ENCODE data around the gene RERE. TPM values are rescaled to one million over a fixed set of nuclear protein-coding genes. Genes with fewer than 3 reads are reported as not detected.

Gene RERE
- total and polyA plus RNA-seq, 2 experiments from 2014 or later = 148 to 170 TPM

DNA sequence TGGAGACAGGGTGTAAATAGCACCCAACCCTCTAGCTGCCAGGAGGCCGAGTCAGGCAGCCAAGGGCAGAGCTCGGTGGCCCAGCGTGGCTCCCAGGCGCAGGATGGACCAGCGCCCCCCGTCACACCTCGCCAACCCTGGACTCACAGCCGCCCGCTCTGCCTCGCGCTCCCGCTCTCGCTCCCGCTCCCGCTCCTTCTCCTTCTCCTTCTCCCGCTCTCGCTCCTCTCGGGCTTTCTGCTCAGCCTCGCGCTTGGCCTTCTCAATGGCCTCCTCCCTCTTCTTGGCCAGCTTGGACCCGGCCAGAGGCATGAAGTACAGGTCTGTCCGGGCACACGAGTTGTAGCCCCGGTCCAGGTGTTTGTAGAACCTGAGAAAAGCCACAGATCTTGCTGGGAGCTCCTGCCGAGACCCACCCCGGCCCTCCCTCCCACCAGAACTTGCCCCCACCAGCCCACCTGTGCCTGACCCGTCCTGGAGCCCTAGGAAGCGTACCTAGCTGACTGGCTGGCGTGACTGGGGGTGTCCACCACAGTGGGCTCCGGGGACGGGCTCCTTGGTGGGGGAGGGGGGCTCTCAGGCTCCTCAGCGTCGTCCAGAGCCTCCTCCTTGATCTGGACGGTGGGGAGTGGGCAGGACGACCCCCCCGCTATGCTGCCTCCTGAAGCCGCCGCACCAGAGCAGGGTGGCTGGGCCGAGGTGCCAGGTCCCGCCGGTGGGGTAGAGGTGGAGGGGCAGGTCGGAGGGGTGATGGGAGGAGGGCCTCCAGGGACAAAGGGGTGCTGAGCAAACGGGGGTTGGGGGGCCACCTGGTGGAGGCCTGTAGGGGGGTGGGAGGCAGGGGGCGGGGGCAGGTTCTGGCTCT is 457.6 kb downstream of the RERE start:
- H3K4me3 ChIP-seq = no peak overlapping the region
- ATAC-seq (no peak), DNase-seq (ENCODE audit: low spot score) (no peak)
- TF ChIP-seq, protein P1, sequence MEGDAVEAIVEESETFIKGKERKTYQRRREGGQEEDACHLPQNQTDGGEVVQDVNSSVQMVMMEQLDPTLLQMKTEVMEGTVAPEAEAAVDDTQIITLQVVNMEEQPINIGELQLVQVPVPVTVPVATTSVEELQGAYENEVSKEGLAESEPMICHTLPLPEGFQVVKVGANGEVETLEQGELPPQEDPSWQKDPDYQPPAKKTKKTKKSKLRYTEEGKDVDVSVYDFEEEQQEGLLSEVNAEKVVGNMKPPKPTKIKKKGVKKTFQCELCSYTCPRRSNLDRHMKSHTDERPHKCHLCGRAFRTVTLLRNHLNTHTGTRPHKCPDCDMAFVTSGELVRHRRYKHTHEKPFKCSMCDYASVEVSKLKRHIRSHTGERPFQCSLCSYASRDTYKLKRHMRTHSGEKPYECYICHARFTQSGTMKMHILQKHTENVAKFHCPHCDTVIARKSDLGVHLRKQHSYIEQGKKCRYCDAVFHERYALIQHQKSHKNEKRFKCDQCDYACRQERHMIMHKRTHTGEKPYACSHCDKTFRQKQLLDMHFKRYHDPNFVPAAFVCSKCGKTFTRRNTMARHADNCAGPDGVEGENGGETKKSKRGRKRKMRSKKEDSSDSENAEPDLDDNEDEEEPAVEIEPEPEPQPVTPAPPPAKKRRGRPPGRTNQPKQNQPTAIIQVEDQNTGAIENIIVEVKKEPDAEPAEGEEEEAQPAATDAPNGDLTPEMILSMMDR (conservative IDR thresholded peaks at IDR 0.05; ENCODE audit: low read depth in 2 of 2) = no peak
- TF ChIP-seq JUNB (IDR thresholded peaks at IDR 0.05; ENCODE audit: unreplicated experiment) (no peak), ZNF331 (CRISPR knock-in tag; IDR thresholded peaks at IDR 0.05; ENCODE audit: low read depth) (no peak), ZNF462 (CRISPR knock-in tag; IDR thresholded peaks at IDR 0.05) (no peak)
- TF ChIP-seq, protein P2, sequence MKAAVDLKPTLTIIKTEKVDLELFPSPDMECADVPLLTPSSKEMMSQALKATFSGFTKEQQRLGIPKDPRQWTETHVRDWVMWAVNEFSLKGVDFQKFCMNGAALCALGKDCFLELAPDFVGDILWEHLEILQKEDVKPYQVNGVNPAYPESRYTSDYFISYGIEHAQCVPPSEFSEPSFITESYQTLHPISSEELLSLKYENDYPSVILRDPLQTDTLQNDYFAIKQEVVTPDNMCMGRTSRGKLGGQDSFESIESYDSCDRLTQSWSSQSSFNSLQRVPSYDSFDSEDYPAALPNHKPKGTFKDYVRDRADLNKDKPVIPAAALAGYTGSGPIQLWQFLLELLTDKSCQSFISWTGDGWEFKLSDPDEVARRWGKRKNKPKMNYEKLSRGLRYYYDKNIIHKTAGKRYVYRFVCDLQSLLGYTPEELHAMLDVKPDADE (IDR thresholded peaks at IDR 0.05) = no peak
- no peaks in the 10 kb centered on the region for H3K9me3 Mint-ChIP-seq
- no peak overlapping the region for H3K4me3 Mint-ChIP-seq
- H3K27me3 Mint-ChIP-seq (ENCODE audit: insufficient read depth, low read depth, poor library complexity) = peaks cover 12% of the 10 kb centered on the region
- H3K4me1 ChIP-seq (ENCODE audit: insufficient read depth) = no peaks in the 10 kb centered on the region
- H3K36me3 Mint-ChIP-seq (ENCODE audit: low read depth) = peaks cover 62% of the 10 kb centered on the region
- H3F3A ChIP-seq (replicated peaks; ENCODE audit: low read depth) = no peaks in the 10 kb centered on the region
- H3K4me2 ChIP-seq = no peak overlapping the region
- H3K36me3 ChIP-seq (ENCODE audit: insufficient read depth) = peaks cover 9% of the 10 kb centered on the region
- H3K27ac Mint-ChIP-seq = no peak overlapping the region
- no peaks in the 10 kb centered on the region for H3K9me2 ChIP-seq (ENCODE audit: insufficient read depth)
- H3K4me1 Mint-ChIP-seq = peaks cover 7% of the 10 kb centered on the region; the same call in 1 of the 3 replicates
- no peak overlapping the region for H2AFZ ChIP-seq
- no peaks in the 10 kb centered on the region for H3K27me3 ChIP-seq (ENCODE audit: insufficient read depth)
- H3K79me2 ChIP-seq (replicated peaks; ENCODE audit: insufficient read depth) = 0 out of 2 replicates have a peak, but pooled peaks cover 5% of the 10 kb centered on the region
- peaks cover 10% of the 10 kb centered on the region; the same call in 1 of the 2 replicates for H4K20me1 ChIP-seq (replicated peaks; ENCODE audit: insufficient read depth)
- peak overlapping the region; percentile 45; the same call in 1 of the 2 replicates for H3K27ac ChIP-seq (ENCODE audit: low read depth)
